H7 (cell line): ENCODE measurements around the gene ICAM5. TPM values are rescaled to one million over a fixed set of nuclear protein-coding genes. Genes with fewer than 3 reads are reported as not detected.

Experiments used
- DNase-seq: peaks from one replicate; pipeline ENCODE4 v3.0.0; 2012
- H3K27me3 ChIP-seq: 2 replicates; pipeline ENCODE4 v1.6.0; 2011; ENCODE audit warnings: mild to moderate bottlenecking, low read length; ENCODE audit not compliant: control insufficient read depth, insufficient read depth
- H3K36me3 ChIP-seq: replicated peaks from 2 replicates; pipeline ENCODE4 v1.5.1; 2011; ENCODE audit warnings: low read length; ENCODE audit not compliant: control insufficient read depth, insufficient read depth
- H3K4me3 ChIP-seq: 2 replicates; pipeline ENCODE4 v1.5.1; 2011; ENCODE audit warnings: low read depth, mild to moderate bottlenecking, control low read depth, low read length, moderate library complexity; ENCODE audit not compliant: insufficient read depth
- total RNA-seq: library from RNA; depleted of rRNA; stranded (reverse); fragments of >200 nt; shearing (Covaris generic); gene quantifications from 2 replicates; pipeline ENCODE4 v1.2.3, GENCODE V29; 2014

The ICAM5 gene
- total RNA-seq, 1 experiment from 2014 or later = 0.83 TPM

DNA sequence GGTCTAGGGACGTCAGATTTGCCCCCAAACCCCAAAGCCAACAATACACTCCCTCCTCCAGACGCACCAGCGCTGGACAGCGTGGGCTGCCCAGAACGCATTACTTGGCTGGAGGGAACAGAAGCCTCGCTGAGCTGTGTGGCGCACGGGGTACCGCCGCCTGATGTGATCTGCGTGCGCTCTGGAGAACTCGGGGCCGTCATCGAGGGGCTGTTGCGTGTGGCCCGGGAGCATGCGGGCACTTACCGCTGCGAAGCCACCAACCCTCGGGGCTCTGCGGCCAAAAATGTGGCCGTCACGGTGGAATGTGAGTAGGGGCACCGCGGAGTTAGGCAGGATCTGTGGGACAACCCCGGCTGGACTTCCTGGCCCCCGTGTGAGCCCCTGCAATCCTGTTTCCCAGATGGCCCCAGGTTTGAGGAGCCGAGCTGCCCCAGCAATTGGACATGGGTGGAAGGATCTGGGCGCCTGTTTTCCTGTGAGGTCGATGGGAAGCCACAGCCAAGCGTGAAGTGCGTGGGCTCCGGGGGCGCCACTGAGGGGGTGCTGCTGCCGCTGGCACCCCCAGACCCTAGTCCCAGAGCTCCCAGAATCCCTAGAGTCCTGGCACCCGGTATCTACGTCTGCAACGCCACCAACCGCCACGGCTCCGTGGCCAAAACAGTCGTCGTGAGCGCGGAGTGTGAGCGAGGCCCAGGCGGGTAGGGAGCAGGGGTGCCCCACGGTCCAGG is 4.0 kb downstream of the ICAM5 start:
- Histone ChIP-seq H3K36me3 (no peaks in the 10 kb centered on the region), H3K27me3 (peaks cover 83% of the 10 kb centered on the region), H3K4me3 (no peak overlapping the region)
- DNase-seq = peak; percentile 65

DNA sequence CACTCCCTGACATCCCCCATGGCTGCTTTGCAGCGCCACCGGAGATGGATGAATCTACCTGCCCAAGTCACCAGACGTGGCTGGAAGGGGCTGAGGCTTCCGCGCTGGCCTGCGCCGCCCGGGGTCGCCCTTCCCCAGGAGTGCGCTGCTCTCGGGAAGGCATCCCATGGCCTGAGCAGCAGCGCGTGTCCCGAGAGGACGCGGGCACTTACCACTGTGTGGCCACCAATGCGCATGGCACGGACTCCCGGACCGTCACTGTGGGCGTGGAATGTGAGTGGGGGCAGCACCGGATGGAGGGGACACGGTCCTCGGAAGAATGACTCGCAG is 4.6 kb downstream of the ICAM5 start:
- Histone ChIP-seq H3K36me3 (no peaks in the 10 kb centered on the region), H3K4me3 (no peak overlapping the region), H3K27me3 (peaks cover 77% of the 10 kb centered on the region)
- peak; percentile 89 for DNase-seq

DNA sequence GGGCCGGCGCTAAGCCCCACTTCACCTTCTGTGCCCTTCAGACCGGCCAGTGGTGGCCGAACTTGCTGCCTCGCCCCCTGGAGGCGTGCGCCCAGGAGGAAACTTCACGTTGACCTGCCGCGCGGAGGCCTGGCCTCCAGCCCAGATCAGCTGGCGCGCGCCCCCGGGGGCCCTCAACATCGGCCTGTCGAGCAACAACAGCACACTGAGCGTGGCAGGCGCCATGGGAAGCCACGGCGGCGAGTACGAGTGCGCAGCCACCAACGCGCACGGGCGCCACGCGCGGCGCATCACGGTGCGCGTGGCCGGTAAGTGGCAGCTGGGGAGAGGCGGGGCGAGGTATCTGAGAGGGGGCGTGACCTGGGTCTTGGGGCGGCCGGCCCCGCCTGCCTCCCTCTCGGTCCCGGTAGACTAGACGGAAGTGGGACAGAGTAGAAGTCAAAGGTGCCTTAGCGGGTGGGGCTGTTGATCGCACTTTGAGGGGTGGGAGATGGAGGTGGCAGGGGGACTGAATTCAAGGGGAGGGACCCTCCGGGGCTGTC is 5.6 kb downstream of the ICAM5 start:
- peaks cover 68% of the 10 kb centered on the region for H3K27me3 ChIP-seq
- DNase-seq = peak; percentile 90
- peak overlapping the region; percentile 40; the same call in 1 of the 2 replicates for H3K4me3 ChIP-seq
- no peaks in the 10 kb centered on the region for H3K36me3 ChIP-seq

DNA sequence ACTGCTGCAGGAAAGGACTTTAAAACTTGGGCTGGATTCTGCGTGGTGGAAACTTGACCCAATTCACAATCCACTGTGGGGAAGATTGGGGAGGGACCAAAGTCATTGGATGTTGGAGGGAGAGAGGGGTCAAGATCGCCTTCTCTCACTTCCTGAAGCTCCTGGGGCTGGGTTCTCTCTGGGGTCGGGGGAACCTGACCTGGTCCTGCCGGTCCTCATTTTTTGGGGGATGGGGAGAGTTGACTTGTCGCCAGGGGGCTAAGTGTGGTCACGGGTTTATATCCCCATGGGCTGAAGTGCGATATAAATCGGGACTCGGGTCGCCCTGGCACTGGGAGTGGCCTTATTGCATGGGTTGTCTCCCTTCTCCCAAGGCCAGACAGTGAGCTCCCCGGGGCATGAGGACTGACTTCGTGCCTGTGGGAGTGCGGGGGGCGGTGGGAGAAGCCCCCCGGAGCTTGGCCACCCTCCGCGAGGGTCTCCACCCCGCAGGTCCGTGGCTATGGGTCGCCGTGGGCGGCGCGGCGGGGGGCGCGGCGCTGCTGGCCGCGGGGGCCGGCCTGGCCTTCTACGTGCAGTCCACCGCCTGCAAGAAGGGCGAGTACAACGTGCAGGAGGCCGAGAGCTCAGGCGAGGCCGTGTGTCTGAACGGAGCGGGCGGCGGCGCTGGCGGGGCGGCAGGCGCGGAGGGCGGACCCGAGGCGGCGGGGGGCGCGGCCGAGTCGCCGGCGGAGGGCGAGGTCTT is 6.3 kb downstream of the ICAM5 start:
- Histone ChIP-seq H3K36me3 (no peaks in the 10 kb centered on the region), H3K27me3 (peaks cover 62% of the 10 kb centered on the region), H3K4me3 (peak overlapping the region; percentile 40)
- DNase-seq = peak; percentile 93

DNA sequence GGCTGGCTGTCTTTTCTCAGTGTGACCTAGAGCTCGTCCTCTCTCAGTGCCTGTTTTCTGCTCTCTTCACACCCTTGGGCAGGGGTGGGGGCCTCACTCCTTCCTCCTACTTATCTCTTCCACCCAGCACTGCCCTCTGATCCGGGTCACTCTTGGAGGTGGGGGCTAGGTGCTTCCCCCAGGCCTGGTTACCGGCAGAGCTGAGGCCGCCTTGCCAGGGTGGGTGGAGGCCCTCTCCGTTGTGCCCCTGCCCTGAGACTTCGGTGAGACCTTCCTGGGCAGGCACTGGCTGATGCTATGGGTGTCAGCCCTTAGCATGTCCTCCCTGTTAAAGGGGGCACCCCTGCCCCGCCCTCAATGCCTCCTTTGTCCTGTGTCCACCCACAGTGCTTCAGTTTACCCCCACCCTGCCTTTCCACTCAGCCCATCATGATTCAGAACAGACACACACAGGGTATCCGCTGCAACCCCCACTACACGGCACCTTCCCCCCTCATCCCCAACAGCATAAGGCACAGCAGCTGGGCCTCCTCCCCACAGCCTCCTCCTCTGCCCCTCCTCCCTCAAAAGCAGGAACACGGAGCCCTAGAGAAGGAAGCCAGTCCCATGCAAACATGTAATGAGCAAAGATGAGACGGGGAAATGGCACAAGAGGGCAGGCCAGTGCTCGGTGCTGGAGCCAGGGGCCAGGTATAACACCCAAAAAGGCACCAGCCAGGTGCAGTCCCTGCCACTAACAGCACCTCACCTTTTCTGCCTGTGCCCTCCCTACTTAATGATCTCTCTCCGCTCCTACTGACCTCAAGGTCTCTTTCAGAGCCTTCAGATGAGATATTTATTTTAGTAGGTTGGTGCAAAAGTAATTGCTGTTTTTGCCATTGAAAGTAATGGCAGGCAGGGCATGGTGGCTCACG is 10.1 kb downstream of the ICAM5 start:
- Histone ChIP-seq H3K36me3 (no peaks in the 10 kb centered on the region), H3K4me3 (no peak overlapping the region), H3K27me3 (peaks cover 25% of the 10 kb centered on the region)
- DNase-seq = peak; percentile 23

DNA sequence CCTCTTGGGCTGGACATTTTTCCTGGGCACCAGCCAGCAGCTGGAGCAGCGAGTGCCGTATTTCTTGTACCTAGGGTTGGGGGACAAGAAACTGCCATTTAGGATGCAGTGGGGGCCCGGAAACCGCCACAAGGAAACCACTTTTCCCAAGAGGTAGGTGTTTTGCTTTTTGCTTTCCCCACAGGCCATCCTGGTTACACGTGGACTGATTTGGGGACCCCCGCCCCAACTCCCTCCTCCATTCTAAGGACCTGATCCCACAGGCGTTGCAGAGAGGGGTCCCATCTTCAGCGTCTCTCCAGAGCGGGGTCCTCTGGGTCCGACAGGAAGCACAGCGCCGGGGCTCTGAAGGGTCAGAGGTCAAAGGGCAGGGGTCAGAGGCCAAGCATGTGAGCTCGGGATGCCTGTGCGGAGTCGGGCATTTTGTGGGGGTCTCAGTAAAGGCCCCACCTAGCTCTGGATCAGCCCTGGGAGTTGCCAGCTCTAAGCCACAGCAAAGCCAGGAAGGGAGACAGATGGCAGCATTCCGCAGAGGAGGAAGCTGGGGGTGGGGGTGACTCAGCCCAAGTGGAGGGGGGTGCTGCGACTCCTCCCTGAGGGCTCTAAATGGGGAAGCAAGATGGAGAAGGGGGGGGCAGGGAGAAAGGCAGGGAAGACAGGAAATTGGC is 15.5 kb downstream of the ICAM5 start:
- no peak for DNase-seq
- Histone ChIP-seq H3K4me3 (no peak overlapping the region), H3K27me3 (no peaks in the 10 kb centered on the region), H3K36me3 (no peaks in the 10 kb centered on the region)

DNA sequence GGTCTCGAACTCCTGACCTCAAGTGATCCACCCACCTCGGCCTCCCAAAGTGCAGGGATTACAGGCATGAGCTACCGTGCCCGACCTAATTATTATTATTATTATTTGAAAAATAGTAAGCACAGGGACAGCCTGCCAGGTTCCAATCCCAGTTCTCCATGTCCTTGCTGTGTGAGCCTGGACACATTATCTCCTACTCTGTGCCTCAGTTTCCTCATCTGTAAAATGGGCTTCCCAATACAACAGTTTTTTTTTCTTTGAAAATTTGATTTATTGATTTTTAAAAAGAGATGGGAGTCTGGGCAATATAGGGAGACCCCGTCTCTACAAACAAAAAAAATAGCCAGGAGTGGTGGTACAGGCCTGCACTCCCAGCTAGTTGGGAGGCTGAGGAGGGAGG is 16.6 kb downstream of the ICAM5 start:
- Histone ChIP-seq H3K27me3 (no peaks in the 10 kb centered on the region), H3K4me3 (no peak overlapping the region), H3K36me3 (no peaks in the 10 kb centered on the region; the same call in 1 of the 2 replicates)
- no peak for DNase-seq

DNA sequence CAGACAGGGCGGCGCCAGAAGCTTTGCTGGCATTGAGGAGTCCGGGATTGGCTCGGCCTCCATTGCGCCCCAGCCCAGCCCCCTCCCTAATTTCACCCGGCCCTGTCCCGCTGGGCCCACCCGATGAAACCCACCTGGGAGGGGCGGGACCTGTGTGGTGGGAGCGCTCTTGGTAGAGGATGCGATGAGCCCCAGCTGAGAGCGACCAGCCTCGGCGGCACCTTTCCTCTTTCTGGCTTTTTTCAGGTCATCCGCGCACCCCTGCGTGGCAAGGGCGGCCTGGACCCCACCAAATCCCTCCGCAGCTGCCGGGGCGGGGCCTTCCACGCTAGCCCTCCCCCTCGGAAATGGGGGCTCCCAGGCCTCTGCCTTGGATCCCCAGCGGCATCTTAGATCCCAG is 19.7 kb downstream of the ICAM5 start, which contains the start of gene ZGLP1:
TSS of gene ZGLP1 (minus strand) at position 393 of the 400 bp plus-strand sequence.
- no peaks in the 10 kb centered on the region; the same call in 1 of the 2 replicates for H3K36me3 ChIP-seq
- no peaks in the 10 kb centered on the region for H3K27me3 ChIP-seq
- peak; percentile 47 for DNase-seq
- no peak within 1 kb of the TSS for H3K4me3 ChIP-seq

DNA sequence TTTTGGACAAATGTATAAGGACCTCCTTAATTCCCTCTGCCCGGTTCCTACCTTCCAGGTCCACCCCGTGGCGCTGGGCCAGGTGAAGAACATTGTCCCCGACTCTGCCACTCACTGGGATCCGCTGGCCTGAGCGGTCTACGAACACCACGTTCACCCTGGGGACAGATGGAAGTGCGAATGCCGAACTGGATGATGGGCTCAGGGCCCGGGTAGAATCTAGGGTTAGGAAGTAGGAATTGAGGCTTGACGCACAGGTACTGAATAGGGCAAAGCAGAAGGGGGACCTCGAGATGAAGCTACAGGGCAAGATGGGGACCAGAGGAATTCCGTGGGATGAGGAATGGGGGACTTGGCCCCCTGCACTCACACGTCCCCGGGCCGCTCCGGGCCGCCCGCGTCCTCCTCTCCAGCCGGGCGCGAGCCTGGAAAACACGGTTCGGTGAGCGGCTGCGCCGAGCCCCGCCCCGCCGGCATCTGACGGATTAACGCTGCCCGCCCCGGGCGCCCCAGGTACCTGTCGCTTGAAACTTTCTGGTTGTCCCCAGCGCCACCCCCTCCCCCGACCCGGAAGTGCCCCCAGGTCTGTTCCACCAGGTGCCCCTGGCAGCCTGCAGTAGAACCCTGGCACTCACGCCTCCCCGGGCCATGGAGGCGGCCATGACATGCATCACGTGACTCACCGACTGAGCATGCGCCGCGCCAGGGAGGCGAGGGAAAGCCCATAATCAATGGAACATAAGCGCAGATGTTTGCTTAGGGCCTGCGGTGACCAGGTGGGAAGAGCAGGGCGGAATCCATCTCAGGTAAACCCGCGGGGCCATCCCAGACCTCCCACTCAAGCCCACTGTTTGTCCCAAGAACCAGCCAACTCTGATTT is 25.8 kb downstream of the ICAM5 start, which contains the start of gene FDX2:
TSS of gene FDX2 (minus strand) at position 681 of the 880 bp plus-strand sequence. CDS start at position 662, 19 bp downstream.
- DNase-seq = peak; percentile 97
- Histone ChIP-seq H3K36me3 (peaks cover 14% of the 10 kb centered on the region), H3K4me3 (peak within 1 kb of the TSS; percentile 89), H3K27me3 (no peaks in the 10 kb centered on the region)

DNA sequence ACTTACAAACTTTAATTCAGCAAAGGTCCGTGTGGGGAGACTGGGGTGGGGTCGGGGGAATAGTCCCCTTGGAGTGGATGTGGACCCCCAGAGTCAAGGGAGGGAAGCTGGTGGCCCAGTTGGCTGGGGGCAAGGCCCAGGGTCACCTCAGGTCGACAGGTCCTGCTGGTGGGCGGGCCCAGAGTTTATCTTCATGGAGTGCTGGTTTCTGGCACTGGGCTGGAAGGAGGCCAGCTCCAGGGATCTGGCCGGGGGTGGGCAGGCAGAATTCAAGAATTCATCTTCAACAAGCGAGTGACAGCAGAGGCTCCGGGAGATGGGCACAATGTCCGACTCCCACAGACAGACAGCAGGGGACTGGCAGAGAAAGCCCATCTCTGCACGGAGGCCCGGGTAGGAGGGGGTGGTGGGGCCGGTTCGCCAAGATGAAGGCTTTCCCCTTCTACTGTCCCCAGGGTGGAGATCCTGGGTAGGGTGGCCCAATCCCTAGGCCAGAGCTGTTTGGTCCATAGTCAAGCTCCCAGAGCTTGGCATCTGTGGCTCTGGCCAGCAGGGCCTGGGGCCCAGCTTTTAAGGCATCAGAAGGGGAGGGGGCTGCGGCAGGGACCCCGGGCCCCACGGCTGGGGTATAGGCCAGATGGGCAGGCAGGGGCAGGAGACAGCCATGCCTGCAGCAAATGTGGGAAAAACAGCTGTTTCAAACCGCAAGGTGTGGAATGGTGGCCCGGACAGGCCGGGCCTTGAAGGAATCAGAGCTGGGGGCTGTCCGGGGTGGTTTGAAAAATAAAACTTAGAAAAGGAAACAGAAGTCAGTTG is 26.7 kb downstream of the ICAM5 start:
- no peak overlapping the region for H3K4me3 ChIP-seq

DNA sequence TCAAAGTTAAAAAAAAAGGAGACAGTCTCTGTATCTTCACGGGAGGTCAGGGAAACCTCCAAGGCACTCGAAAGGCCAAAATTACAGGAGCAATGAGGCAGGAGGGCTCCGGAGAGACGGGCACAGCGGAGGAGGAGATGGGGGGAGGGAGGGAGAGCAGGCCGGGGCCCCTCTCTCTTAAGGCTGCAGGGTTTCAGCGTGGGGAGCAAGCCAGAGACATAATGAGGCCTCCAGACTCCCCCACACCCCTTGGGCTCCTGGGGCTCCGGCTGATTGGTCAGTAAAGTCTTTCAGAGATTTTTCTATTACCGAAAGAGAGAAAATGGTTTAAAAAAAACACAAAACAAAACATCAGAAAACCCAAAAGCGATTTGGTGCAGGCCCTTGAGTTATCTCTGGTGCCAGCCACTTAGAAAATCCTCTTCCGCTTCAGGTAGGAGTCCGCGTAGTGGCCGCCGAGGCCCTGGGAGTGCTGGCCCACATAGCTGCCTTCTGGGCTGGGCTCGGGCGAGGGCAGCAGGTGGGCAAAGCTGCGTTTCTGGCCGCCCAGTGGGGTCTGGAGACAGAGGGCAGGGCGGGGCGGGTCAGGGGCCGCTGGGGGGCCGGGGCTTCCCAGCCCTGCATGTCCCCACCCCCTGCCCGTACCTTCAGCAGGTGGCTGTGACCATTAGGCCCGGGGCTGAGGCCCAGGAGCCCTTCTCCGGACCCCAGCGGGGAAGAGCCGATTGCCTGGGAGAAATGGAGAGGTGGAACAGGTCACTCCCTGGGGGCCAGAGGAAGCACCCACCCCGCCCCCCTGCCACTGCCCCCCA is 27.5 kb downstream of the ICAM5 start:
- DNase-seq = peak; percentile 60
- no peaks in the 10 kb centered on the region for H3K27me3 ChIP-seq
- H3K4me3 ChIP-seq = no peak overlapping the region
- peaks cover 19% of the 10 kb centered on the region for H3K36me3 ChIP-seq

More for the DNA sequence above, 26.7 kb downstream of the ICAM5 start:
- Histone ChIP-seq H3K27me3 (no peaks in the 10 kb centered on the region), H3K36me3 (peaks cover 14% of the 10 kb centered on the region)
- DNase-seq = peak; percentile 72
